HepG2 (cell line): ENCODE results near the gene ZNF100. TPM values are rescaled to one million over a fixed set of nuclear protein-coding genes. Genes with fewer than 3 reads are reported as not detected.

Experiments
- CENPT ChIP-seq: sonication (generic); formaldehyde crosslinking; IDR thresholded peaks from 2 replicates; pipeline ENCODE4 v1.8.0; 2022; ENCODE audit warnings: low read depth, mild to moderate bottlenecking, moderate library complexity, missing genetic modification reagents
- ETV5 ChIP-seq: IDR thresholded peaks from 2 replicates; pipeline ENCODE4 v1.6.1; 2018; ENCODE audit warnings: missing biosample characterization, missing genetic modification reagents, inconsistent platforms, borderline replicate concordance
- FOXM1 ChIP-seq: sonication (generic); formaldehyde crosslinking; IDR thresholded peaks from 2 replicates; pipeline ENCODE4 v1.5.0; 2020; ENCODE audit warnings: missing genetic modification reagents
- HOXA5 ChIP-seq: sonication (generic); formaldehyde crosslinking; IDR thresholded peaks from 2 replicates; pipeline ENCODE4 v1.4.0; 2020; ENCODE audit warnings: missing genetic modification reagents
- NBN ChIP-seq: fragments of 450-650 bp; conservative IDR thresholded peaks from 2 replicates; pipeline ENCODE4 v1.6.1; 2017
- NR2F1 ChIP-seq, 2 experiments: fragments of 450-650 bp in 1 of 2; formaldehyde crosslinking in 1 of 2; IDR thresholded peaks; 2 replicates each; pipeline versions ENCODE4 v1.5.0 to v1.6.1; 2016 to 2020; ENCODE audit warnings: mild to moderate bottlenecking in 1 of 2, missing compliant biosample characterization in 1 of 2, missing genetic modification reagents in 1 of 2, moderate library complexity in 1 of 2
- TRIM22 ChIP-seq: fragments of 450-650 bp; IDR thresholded peaks from 2 replicates; pipeline ENCODE4 v1.6.1; 2017
- USF2 ChIP-seq, 2 experiments: sonication (generic) in 1 of 2; formaldehyde crosslinking in 1 of 2; IDR thresholded peaks; 2 replicates each; pipeline versions ENCODE4 v1.5.1 to v1.6.1; 2011 to 2020; ENCODE audit warnings: borderline replicate concordance in 1 of 2, low read depth in 1 of 2, low read length in 1 of 2, mild to moderate bottlenecking in 1 of 2, missing genetic modification reagents in 1 of 2, moderate library complexity in 1 of 2
- ZBTB40 ChIP-seq, 2 experiments: fragments of 450-650 bp in 1 of 2; sonication (generic) in 1 of 2; formaldehyde crosslinking in 1 of 2; IDR thresholded peaks; 2 replicates each; pipeline versions ENCODE4 v1.6.1 to v1.8.0; 2016 to 2022; ENCODE audit warnings: antibody characterized with exemption in 1 of 2, mild to moderate bottlenecking in 1 of 2, missing genetic modification reagents in 1 of 2
- ZNF326 ChIP-seq: sonication (generic); formaldehyde crosslinking; IDR thresholded peaks from 2 replicates; pipeline ENCODE4 v1.4.0; 2020; ENCODE audit warnings: missing genetic modification reagents, borderline replicate concordance
- ZNF556 ChIP-seq: sonication (generic); formaldehyde crosslinking; IDR thresholded peaks from 2 replicates; pipeline ENCODE4 v1.4.0; 2020; ENCODE audit warnings: mild to moderate bottlenecking, missing genetic modification reagents, borderline replicate concordance
- ZNF576 ChIP-seq: sonication (generic); formaldehyde crosslinking; IDR thresholded peaks from 2 replicates; pipeline ENCODE4 v1.4.0; 2020; ENCODE audit warnings: mild to moderate bottlenecking, missing genetic modification reagents
- ZNF703 ChIP-seq: sonication (generic); formaldehyde crosslinking; IDR thresholded peaks from 2 replicates; pipeline ENCODE4 v1.5.1; 2020; ENCODE audit warnings: missing genetic modification reagents, mild to moderate bottlenecking, moderate library complexity, borderline replicate concordance
- ZNF788 ChIP-seq: sonication (generic); formaldehyde crosslinking; IDR thresholded peaks from 2 replicates; pipeline ENCODE4 v1.5.0; 2020; ENCODE audit warnings: mild to moderate bottlenecking, missing genetic modification reagents, borderline replicate concordance
- ZSCAN21 ChIP-seq: sonication (generic); formaldehyde crosslinking; IDR thresholded peaks from 2 replicates; pipeline ENCODE4 v1.8.0; 2022; ENCODE audit warnings: mild to moderate bottlenecking, missing genetic modification reagents, moderate library complexity, borderline replicate concordance
- polyA plus RNA-seq, 8 experiments: library from polyadenylated mRNA; depleted of rRNA in 3 of 8; stranded (reverse) in 7 of 8; unstranded in 1 of 8; fragments of >200 nt; fragmentation: Illumina TruSeq in 4 of 8; extraction: Trizol in 4 of 8; gene quantifications; 2 replicates each; pipeline versions ENCODE4 v1.2.1 to v1.2.3, GENCODE V29; 2011 to 2016; ENCODE audit warnings: low read depth in 4 of 8, missing spikeins in 1 of 8, mixed read lengths in 1 of 8; ENCODE audit not compliant: insufficient read depth in 1 of 8
- total RNA-seq, 5 experiments: library from RNA; depleted of rRNA; stranded (reverse); fragments of >200 nt; fragmentation: Illumina TruSeq; extraction: Trizol; gene quantifications; 2 replicates each; pipeline ENCODE4 v1.2.3, GENCODE V29; 2016; ENCODE audit warnings: low read depth in 1 of 5

ZNF100 gene
- total and polyA plus RNA-seq, 2 of the 13 experiments (the other 11 are each of a cell fraction or from before 2014, with no cell fraction given), result 2.5 to 11.4 TPM

- no peak for TF ChIP-seq ZBTB40 (IDR thresholded peaks at IDR 0.05)
- TF ChIP-seq ZBTB40 (CRISPR knock-in tag; IDR thresholded peaks at IDR 0.05), result peak; percentile 54
- TF ChIP-seq FOXM1 (CRISPR knock-in tag), result no peak
- TF ChIP-seq ZNF788, result peak; percentile 38; the same call in 1 of the 2 replicates
- no peak for TF ChIP-seq ETV5
- TF ChIP-seq ZSCAN21 (CRISPR knock-in tag), result no peak
- TF ChIP-seq NBN, result no peak
- no peak for TF ChIP-seq ZNF326 (CRISPR knock-in tag)
- TF ChIP-seq CENPT (CRISPR knock-in tag), result no peak
- TF ChIP-seq TRIM22, result no peak
- 0 out of 2 replicates have a peak, but pooled peaks have one; percentile 19 for TF ChIP-seq ZNF556 (CRISPR knock-in tag)
- TF ChIP-seq HOXA5, result no peak
- TF ChIP-seq ZNF576 (CRISPR knock-in tag), result no peak
- TF ChIP-seq NR2F1 (CRISPR knock-in tag; IDR thresholded peaks at IDR 0.05), result no peak
- TF ChIP-seq ZNF703 (CRISPR knock-in tag), result no peak
- no peak for TF ChIP-seq USF2 (IDR thresholded peaks at IDR 0.05; ENCODE audit: low read depth, low read length)
- 0 out of 2 replicates have a peak, but pooled peaks have one; percentile 17 for TF ChIP-seq USF2 (CRISPR knock-in tag; IDR thresholded peaks at IDR 0.05; ENCODE audit: borderline replicate concordance)
Observed at GRCh38 chr19:21767065-21767800, at the start of gene ZNF100 (continued).
